Left lung (tissue), 10 donors: ENCODE data around the gene HAND2. TPM values are rescaled to one million over a fixed set of nuclear protein-coding genes. Genes with fewer than 3 reads are reported as not detected.

Source experiments
- ATAC-seq: fragments of 200-7000 bp; cut with Tn5 transposase; one replicate; pipeline ENCODE4 v1.9.1; 2020; ENCODE audit warnings: moderate library complexity
- DNase-seq, 4 donors: peaks; one replicate each; pipeline ENCODE4 v3.0.0-alpha.2; 2013 to 2020
- H3K27ac ChIP-seq, 2 donors: fragments of 200-600 bp; sonication (generic) in 1 of 2; one replicate each; pipeline versions ENCODE4 v1.5.0 to v1.8.0; 2020 to 2021
- H3K27me3 ChIP-seq, 2 donors: fragments of 200-600 bp; sonication (generic) in 1 of 2; one replicate each; pipeline versions ENCODE4 v1.5.0 to v1.8.0; 2020 to 2021
- H3K36me3 ChIP-seq, 2 donors: fragments of 200-600 bp; sonication (generic) in 1 of 2; one replicate each; pipeline versions ENCODE4 v1.5.0 to v1.8.0; 2020 to 2021
- H3K4me1 ChIP-seq, 2 donors: fragments of 200-600 bp; one replicate each; pipeline ENCODE4 v1.8.0; 2021
- H3K4me3 ChIP-seq, 2 donors: fragments of 200-600 bp; sonication (generic) in 1 of 2; one replicate each; pipeline versions ENCODE4 v1.5.0 to v1.8.0; 2020 to 2021; ENCODE audit warnings: mild to moderate bottlenecking in 1 of 2
- H3K9me3 ChIP-seq, 2 donors: fragments of 200-600 bp; sonication (generic) in 1 of 2; one replicate each; pipeline versions ENCODE4 v1.5.0 to v1.8.0; 2020 to 2021
- CTCF ChIP-seq, 2 donors: fragments of 200-600 bp; sonication (generic) in 1 of 2; IDR thresholded peaks; one replicate each; pipeline versions ENCODE4 v1.5.0 to v1.8.0; 2021; ENCODE audit warnings: antibody characterized with exemption in 2 of 2
- intact Hi-C, 2 donors: fragments of 100-400 bp; cut with DNase I; formaldehyde crosslinking; loops; one replicate each; pipeline versions ENCODE4 v1.11.2 to v1.14.2; 2022
- polyA plus RNA-seq, 6 donors: library from polyadenylated mRNA; unstranded; fragments of 120-200 nt; gene quantifications; one replicate each; pipeline ENCODE4 v1.2.1, GENCODE V29; 2013; ENCODE audit not compliant: insufficient read length in 6 of 6
- total RNA-seq, 2 donors: library from RNA; stranded (reverse); fragmentation: NEBNext Ultra II Directional; extraction: Animal tissue kit (Norgen Biotek cat#: 25700); gene quantifications; one replicate each; pipeline ENCODE4 v1.2.1, GENCODE V29; 2021
- donor health status: DM: no; HTN: yes; CAD: no.
- donor health status: DM: no; HTN: no; CAD: no.

The HAND2 gene
- total and polyA plus RNA-seq, 8 donors = 0.20 to 0.41 (median 0.20) TPM; not detected in 3

GRCh38 chr4:173564461-173564860 lies 34.4 kb upstream of the HAND2 start:
- intact Hi-C loops = no loop called here
- peaks cover 0 to 5% of the 10 kb centered on the region in 2 donors for H3K27me3 ChIP-seq
- no peaks in the 10 kb centered on the region for H3K9me3 ChIP-seq
- no peak overlapping the region for H3K4me3 ChIP-seq
- DNase-seq (no peak), ATAC-seq (no peak)
- no peak for TF ChIP-seq CTCF (IDR thresholded peaks at IDR 0.05)
- no peaks in the 10 kb centered on the region for H3K4me1 ChIP-seq
- no peak overlapping the region for H3K27ac ChIP-seq
- H3K36me3 ChIP-seq = no peaks in the 10 kb centered on the region

GRCh38 chr4:173560896-173561295 lies 30.9 kb upstream of the HAND2 start:
- no peak overlapping the region for H3K4me3 ChIP-seq
- no peaks in the 10 kb centered on the region for H3K27me3 ChIP-seq
- ATAC-seq = no peak
- H3K9me3 ChIP-seq = no peaks in the 10 kb centered on the region
- no peak for TF ChIP-seq CTCF (IDR thresholded peaks at IDR 0.05)
- H3K4me1 ChIP-seq = no peaks in the 10 kb centered on the region
- no peak for DNase-seq
- H3K36me3 ChIP-seq = no peaks in the 10 kb centered on the region
- H3K27ac ChIP-seq = no peak overlapping the region
- intact Hi-C loops = no loop called here

GRCh38 chr4:173556398-173557131 lies 26.5 kb upstream of the HAND2 start:
- TF ChIP-seq CTCF (IDR thresholded peaks at IDR 0.05) = no peak
- no peaks in the 10 kb centered on the region for H3K36me3 ChIP-seq
- intact Hi-C loops = no loop called here
- no peak overlapping the region for H3K27ac ChIP-seq
- DNase-seq (no peak), ATAC-seq (no peak)
- H3K4me3 ChIP-seq = no peak overlapping the region
- H3K9me3 ChIP-seq = no peaks in the 10 kb centered on the region
- H3K27me3 ChIP-seq = peaks cover 4 to 33% of the 10 kb centered on the region in 2 donors
- H3K4me1 ChIP-seq = no peaks in the 10 kb centered on the region

GRCh38 chr4:173547889-173548288 lies 17.9 kb upstream of the HAND2 start:
- no peak for TF ChIP-seq CTCF (IDR thresholded peaks at IDR 0.05)
- Histone ChIP-seq H3K27me3 (peaks cover 40 to 97% of the 10 kb centered on the region in 2 donors), H3K4me1 (no peaks in the 10 kb centered on the region), H3K4me3 (no peak overlapping the region), H3K27ac (no peak overlapping the region), H3K36me3 (no peaks in the 10 kb centered on the region), H3K9me3 (no peaks in the 10 kb centered on the region)
- intact Hi-C loops = no loop called here
- no peak for ATAC-seq
- no peak for DNase-seq

GRCh38 chr4:173546776-173547175 lies 16.7 kb upstream of the HAND2 start:
- Histone ChIP-seq H3K9me3 (no peaks in the 10 kb centered on the region), H3K27ac (no peak overlapping the region), H3K4me3 (no peak overlapping the region), H3K27me3 (peaks cover 48 to 97% of the 10 kb centered on the region in 2 donors), H3K4me1 (no peaks in the 10 kb centered on the region), H3K36me3 (no peaks in the 10 kb centered on the region)
- ATAC-seq (no peak), DNase-seq (no peak)
- intact Hi-C loops = no loop called here
- TF ChIP-seq CTCF (IDR thresholded peaks at IDR 0.05) = no peak
